ENCODE data around the gene HSF2BP. TPM values are rescaled to one million over a fixed set of nuclear protein-coding genes. Genes with fewer than 3 reads are reported as not detected.

The HSF2BP gene
- total RNA-seq, 1 experiment from 2014 or later: 1.5 TPM

GRCh38 chr21:43603641-43604504, 55.4 kb downstream of the HSF2BP start:
- H3T11ph ChIP-seq (ENCODE audit: low read length): no peak overlapping the region
- no peak overlapping the region for H3K23ac ChIP-seq (ENCODE audit: insufficient read length, low read depth, low read length)
- no peaks in the 10 kb centered on the region for H4K20me1 ChIP-seq (ENCODE audit: control insufficient read depth, insufficient read depth, insufficient read length)
- no peaks in the 10 kb centered on the region for H3K4me1 ChIP-seq (ENCODE audit: insufficient read depth, low read length)
- no peak overlapping the region for H3K4ac ChIP-seq (ENCODE audit: low read depth, low read length)
- H3K9ac ChIP-seq (ENCODE audit: extremely low read depth, insufficient read length, low read length): no peak overlapping the region
- no peak overlapping the region for H2BK12ac ChIP-seq (ENCODE audit: insufficient read length, low read depth, low read length)
- no peaks in the 10 kb centered on the region for H3K4me1 Mint-ChIP-seq
- H2AFZ ChIP-seq (ENCODE audit: low read length): no peak overlapping the region
- H4K8ac ChIP-seq (replicated peaks; ENCODE audit: insufficient read length, low read depth, low read length): peak overlapping the region; percentile 12
- no peak for DNase-seq
- H2BK15ac ChIP-seq (ENCODE audit: low read depth, low read length): no peak overlapping the region
- no peak overlapping the region for H3K4me2 ChIP-seq (ENCODE audit: insufficient read depth, insufficient read length, low read length)
- no peak overlapping the region for H3K4me3 Mint-ChIP-seq
- no peaks in the 10 kb centered on the region for H3K23me2 ChIP-seq (ENCODE audit: insufficient read length, low read depth, low read length, poor library complexity, severe bottlenecking)
- H3K9me3 ChIP-seq (ENCODE audit: control insufficient read depth, low read depth, low read length): no peaks in the 10 kb centered on the region
- no peaks in the 10 kb centered on the region for H3K36me3 Mint-ChIP-seq (ENCODE audit: insufficient read depth in 1 of 3, low read depth in 3 of 3)
- no peaks in the 10 kb centered on the region for H3K27me3 Mint-ChIP-seq (ENCODE audit: low read depth)
- no peak overlapping the region for H3K14ac ChIP-seq (ENCODE audit: insufficient read depth, low read length)
- H3K27ac Mint-ChIP-seq: no peak overlapping the region
- H3K27ac ChIP-seq (ENCODE audit: insufficient read length, low read depth, low read length): no peak overlapping the region
- H2BK5ac ChIP-seq (ENCODE audit: insufficient read length, low read length): no peak overlapping the region
- H4K5ac ChIP-seq (ENCODE audit: insufficient read length, low read depth, low read length): no peak overlapping the region
- no peak overlapping the region for H2BK120ac ChIP-seq (ENCODE audit: low read depth, low read length, poor library complexity, severe bottlenecking)
- H3K9me3 Mint-ChIP-seq: no peaks in the 10 kb centered on the region
- WGBS (ENCODE audit: extremely low coverage, insufficient read length, low lambda C conversion rate): 100% methylated on average over 2 of the region's 8 CpGs
- H2BK20ac ChIP-seq (ENCODE audit: low read depth, low read length, poor library complexity, severe bottlenecking): no peak overlapping the region
- TF ChIP-seq CTCF (conservative IDR thresholded peaks at IDR 0.05): no peak
- H3K18ac ChIP-seq (ENCODE audit: insufficient read length, low read depth, low read length): no peak overlapping the region
- no peaks in the 10 kb centered on the region for H3K79me1 ChIP-seq (ENCODE audit: insufficient read depth, low read depth, low read length, poor library complexity, severe bottlenecking)
- no peaks in the 10 kb centered on the region for H3K79me2 ChIP-seq (ENCODE audit: insufficient read depth, low read length)
- H3K56ac ChIP-seq (ENCODE audit: insufficient read length, low read depth, low read length): no peak overlapping the region
- no peaks in the 10 kb centered on the region for H3K27me3 ChIP-seq (ENCODE audit: insufficient read depth, low read length)
- H2AK5ac ChIP-seq (ENCODE audit: insufficient read length, low read length): no peak overlapping the region
- H4K91ac ChIP-seq (ENCODE audit: insufficient read length, low read depth, low read length): no peak overlapping the region
